Skeletal muscle satellite cell (primary cell): ENCODE data around the gene ACKR2.

Source experiments
- H3K27me3 ChIP-seq: 2 replicates; pipeline ENCODE4 v1.7.0; 2013; ENCODE audit warnings: low read length; ENCODE audit not compliant: control insufficient read depth, insufficient read depth
- H3K36me3 ChIP-seq: 2 replicates; pipeline ENCODE4 v1.7.0; 2013; ENCODE audit warnings: mild to moderate bottlenecking, control low read depth, low read length; ENCODE audit not compliant: insufficient read depth
- H3K4me1 ChIP-seq: 2 replicates; pipeline ENCODE4 v1.7.0; 2013; ENCODE audit warnings: low read length; ENCODE audit not compliant: control insufficient read depth, insufficient read depth
- H3K4me2 ChIP-seq: 2 replicates; pipeline ENCODE4 v1.7.0; 2013; ENCODE audit warnings: mild to moderate bottlenecking, low read length
- H3K4me3 ChIP-seq: 2 replicates; pipeline ENCODE4 v1.7.0; 2013; ENCODE audit warnings: low read length
- H3K9ac ChIP-seq: 2 replicates; pipeline ENCODE4 v1.7.0; 2013; ENCODE audit warnings: mild to moderate bottlenecking, low read depth, low read length, moderate library complexity
- H3K9me3 ChIP-seq: replicated peaks from 2 replicates; pipeline ENCODE4 v1.7.0; 2013; ENCODE audit warnings: mild to moderate bottlenecking, control low read depth, low read length

The ACKR2 gene

DNA sequence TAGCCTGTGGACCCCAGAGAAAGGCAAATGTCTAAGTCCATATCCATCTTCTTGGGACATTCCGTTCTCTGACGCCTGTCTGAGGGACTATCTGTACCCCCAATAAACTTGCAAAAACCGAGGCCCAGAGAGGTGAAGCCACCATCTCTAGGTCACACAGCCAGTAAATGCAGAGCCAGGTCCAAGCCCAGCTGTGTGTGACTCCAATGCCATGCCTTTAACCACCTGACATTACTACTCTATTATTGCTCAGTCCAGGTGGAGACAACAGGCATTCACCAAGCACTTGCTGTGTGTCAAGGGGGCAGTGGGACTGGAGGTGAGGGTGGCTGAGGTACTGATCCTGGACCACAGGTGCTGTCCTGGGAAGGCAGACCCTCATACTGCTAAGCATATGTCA lies 41.0 kb downstream of the ACKR2 start:
- peaks cover 33% of the 10 kb centered on the region for H3K27me3 ChIP-seq
- H3K36me3 ChIP-seq, result no peaks in the 10 kb centered on the region
- H3K9me3 ChIP-seq, result no peaks in the 10 kb centered on the region
- peaks cover 9% of the 10 kb centered on the region for H3K4me1 ChIP-seq
- no peak overlapping the region for H3K4me3 ChIP-seq
- no peak overlapping the region for H3K4me2 ChIP-seq
- H3K9ac ChIP-seq, result no peak overlapping the region

DNA sequence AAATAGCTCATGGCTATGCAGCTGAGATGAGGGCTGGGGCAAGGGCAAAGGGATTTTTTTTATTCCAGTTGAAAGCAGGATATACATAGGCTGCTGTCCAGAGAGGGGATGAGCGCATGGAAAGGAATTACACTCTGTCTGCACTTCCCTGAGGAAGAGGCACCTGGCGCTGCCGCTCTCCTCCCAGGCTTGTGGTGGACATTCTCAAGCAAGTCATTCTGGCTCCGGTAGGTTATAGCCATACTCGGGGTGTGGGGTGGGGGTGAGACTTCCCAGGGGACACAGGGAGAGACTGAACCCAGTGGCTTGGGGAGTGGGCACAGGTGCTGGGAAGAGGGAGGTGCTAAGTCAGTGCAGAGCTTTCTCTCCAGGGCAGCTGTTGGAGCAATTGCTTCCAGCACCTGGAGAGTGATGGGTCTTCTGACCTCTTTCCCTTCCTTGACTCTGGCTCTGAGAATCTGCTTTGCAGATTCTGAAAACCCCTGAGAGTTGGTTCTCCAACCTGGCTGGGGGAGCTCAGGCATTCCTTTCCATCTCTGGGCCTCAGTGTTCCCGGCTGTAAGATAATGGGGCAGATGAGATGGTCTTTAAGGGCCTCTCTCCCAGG lies 42.1 kb downstream of the ACKR2 start:
- no peaks in the 10 kb centered on the region for H3K9me3 ChIP-seq
- peaks cover 40% of the 10 kb centered on the region for H3K27me3 ChIP-seq
- H3K9ac ChIP-seq, result no peak overlapping the region

DNA sequence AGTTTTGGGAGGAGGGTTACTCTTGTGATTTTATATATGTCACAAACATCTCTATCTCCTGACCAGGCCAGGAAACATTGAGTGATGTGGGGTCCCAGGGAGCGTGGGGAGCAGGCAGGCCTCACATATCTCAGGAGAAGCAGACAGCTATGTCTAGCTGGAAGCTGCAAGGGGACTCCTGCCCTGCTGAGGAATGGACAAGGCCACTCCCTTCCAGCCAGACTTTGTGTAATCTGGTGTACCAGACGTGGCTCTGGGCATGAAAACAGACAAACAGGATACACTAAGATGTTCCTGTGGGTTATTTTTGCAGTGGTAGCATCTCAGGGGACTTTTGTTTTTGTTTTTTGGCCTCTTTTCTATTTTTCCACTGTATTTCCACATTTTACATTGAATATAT lies 43.2 kb downstream of the ACKR2 start:
- H3K27me3 ChIP-seq, result peaks cover 41% of the 10 kb centered on the region
- no peaks in the 10 kb centered on the region for H3K36me3 ChIP-seq
- no peaks in the 10 kb centered on the region for H3K9me3 ChIP-seq

More for the DNA sequence above, 42.1 kb downstream of the ACKR2 start:
- peaks cover 9% of the 10 kb centered on the region for H3K4me1 ChIP-seq
- H3K36me3 ChIP-seq, result no peaks in the 10 kb centered on the region
- H3K4me3 ChIP-seq, result no peak overlapping the region
- no peak overlapping the region for H3K4me2 ChIP-seq

DNA sequence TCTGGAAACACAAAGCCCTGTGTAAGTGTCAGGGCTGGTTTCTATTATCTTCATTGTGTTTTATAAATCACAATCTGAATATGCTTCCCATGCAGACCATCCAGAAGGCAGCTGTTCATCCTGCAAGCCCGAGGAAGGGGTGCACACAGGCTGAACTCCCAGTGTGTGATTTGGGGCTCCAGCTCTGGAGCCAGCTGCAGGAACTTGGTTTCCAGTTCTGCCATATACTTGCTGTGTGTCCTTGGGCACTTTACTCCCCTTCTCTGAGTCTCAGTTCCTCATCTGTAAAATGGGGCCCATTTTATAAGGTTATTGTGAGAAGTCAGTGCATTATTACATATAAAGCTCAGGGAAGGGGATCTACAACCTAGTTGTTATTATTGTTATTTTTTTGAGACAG lies 43.8 kb downstream of the ACKR2 start:
- peaks cover 9% of the 10 kb centered on the region for H3K4me1 ChIP-seq
- peaks cover 41% of the 10 kb centered on the region for H3K27me3 ChIP-seq
- H3K4me2 ChIP-seq, result no peak overlapping the region
- no peak overlapping the region for H3K9ac ChIP-seq
- no peak overlapping the region for H3K4me3 ChIP-seq
- H3K36me3 ChIP-seq, result no peaks in the 10 kb centered on the region
- no peaks in the 10 kb centered on the region for H3K9me3 ChIP-seq

More for the DNA sequence above, 43.2 kb downstream of the ACKR2 start:
- Histone ChIP-seq H3K4me3 (no peak overlapping the region), H3K4me1 (peaks cover 9% of the 10 kb centered on the region), H3K9ac (no peak overlapping the region), H3K4me2 (no peak overlapping the region)

DNA sequence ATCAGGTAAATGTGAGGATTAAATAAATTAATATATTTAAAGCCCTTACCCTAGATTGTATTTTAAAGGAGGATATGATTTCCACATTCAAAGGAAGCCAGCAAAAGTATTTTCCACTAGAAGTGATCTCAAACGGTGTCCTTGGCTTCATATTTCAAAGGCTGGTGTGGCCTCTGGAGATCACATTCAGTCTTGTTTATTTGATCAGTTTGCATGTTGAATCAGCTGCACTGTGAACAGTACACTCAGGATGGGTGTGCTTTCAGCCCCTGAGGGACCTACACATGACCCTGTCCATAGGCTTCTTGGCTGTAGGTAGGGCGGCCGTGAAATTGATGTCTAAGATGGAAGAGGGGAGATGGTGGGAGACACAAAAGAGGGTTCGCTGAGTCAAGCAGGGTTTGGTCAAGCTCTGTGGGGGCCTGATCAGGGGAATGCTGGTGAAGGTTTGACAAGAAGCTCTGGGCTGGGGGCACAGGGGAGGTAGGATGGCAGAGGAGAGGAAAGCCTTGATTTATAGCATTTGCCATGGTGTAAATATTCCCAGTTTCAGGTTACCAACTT lies 44.6 kb downstream of the ACKR2 start:
- Histone ChIP-seq H3K27me3 (peaks cover 42% of the 10 kb centered on the region), H3K36me3 (no peaks in the 10 kb centered on the region), H3K4me2 (no peak overlapping the region), H3K9ac (no peak overlapping the region), H3K9me3 (no peaks in the 10 kb centered on the region), H3K4me1 (peaks cover 9% of the 10 kb centered on the region), H3K4me3 (no peak overlapping the region)

DNA sequence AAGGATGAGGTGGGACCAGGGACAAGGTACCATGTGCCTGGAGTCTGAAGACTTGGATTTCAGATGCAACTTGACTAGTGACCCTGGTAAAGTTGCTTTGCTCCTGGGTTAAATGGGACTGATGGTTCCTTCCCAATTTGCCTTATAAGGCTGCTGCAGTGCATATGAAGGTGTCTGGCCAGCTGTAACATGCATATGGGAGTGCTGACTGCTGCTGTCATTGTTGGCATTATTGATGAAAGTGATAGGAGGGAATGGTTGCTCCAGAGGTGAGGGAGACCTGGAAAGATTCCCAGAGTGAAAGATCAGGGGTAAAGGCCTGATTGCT lies 45.9 kb downstream of the ACKR2 start:
- H3K9me3 ChIP-seq, result no peaks in the 10 kb centered on the region
- no peak overlapping the region for H3K4me3 ChIP-seq
- H3K36me3 ChIP-seq, result no peaks in the 10 kb centered on the region
- peaks cover 9% of the 10 kb centered on the region for H3K4me1 ChIP-seq
- H3K4me2 ChIP-seq, result no peak overlapping the region
- H3K9ac ChIP-seq, result no peak overlapping the region
- peaks cover 42% of the 10 kb centered on the region for H3K27me3 ChIP-seq

DNA sequence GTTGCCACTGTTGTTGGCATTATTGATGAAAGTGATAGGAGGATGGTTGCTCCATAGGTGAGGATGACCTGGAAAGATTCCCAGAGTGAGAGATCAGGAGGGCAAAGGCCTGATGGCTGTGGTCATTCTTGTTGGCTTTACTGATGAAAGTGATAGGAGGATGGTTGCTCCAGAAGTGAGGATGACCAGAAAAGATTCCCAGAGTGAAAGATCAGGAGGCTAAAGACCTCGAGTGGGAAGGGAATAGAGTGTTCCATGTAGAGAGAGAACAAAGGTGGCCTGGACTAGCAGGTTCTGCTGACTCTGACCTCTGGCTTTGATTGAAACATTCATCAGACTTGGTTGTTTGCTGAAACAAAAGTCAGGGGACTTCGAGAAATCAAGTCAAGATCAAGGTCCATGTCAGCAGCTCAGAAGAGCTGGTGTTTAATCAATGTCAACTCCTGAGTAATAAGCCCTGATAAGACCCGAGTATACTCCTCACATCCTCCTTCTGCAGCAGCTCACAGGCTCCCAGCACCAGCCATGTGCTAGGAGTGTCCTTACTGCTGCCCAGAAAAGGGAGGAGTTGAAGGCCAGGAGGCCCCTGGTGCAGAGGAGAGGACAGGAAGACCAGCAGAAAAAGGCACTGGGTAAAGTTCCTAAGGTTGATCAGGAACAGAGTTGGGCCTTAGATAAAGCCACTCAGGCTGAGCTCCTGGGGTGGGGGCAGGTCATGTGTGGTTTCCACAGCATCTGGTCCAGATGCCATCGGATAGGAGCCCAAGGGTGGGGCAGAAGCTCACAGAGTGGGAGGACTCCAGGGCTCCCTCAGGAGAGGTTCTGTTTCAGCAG lies 46.5 kb downstream of the ACKR2 start:
- Histone ChIP-seq H3K4me3 (no peak overlapping the region), H3K36me3 (no peaks in the 10 kb centered on the region), H3K4me2 (no peak overlapping the region), H3K9ac (no peak overlapping the region), H3K9me3 (no peaks in the 10 kb centered on the region), H3K27me3 (peaks cover 40% of the 10 kb centered on the region), H3K4me1 (peaks cover 8% of the 10 kb centered on the region)

DNA sequence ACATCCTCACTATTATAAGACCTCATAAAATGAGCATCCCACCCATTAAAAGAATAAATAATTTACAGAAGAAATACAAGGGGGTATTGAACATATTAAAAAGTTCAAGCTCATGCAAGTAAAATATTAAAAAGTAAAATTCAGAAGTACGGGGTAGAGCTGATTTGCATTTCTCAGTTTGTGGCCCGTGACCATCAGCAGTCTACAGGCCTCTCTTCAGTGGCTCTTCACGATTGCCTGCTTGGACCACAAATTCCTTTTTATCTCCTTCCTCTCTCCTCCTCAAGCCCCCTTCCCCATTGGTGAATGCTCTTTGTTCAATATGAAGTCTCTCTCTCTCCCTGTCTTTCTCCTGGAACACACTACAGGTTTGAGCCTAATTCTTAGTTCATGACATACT lies 47.3 kb downstream of the ACKR2 start:
- Histone ChIP-seq H3K9ac (no peak overlapping the region), H3K9me3 (no peaks in the 10 kb centered on the region), H3K36me3 (no peaks in the 10 kb centered on the region), H3K27me3 (peaks cover 39% of the 10 kb centered on the region), H3K4me3 (no peak overlapping the region), H3K4me1 (peaks cover 2% of the 10 kb centered on the region), H3K4me2 (no peak overlapping the region)

DNA sequence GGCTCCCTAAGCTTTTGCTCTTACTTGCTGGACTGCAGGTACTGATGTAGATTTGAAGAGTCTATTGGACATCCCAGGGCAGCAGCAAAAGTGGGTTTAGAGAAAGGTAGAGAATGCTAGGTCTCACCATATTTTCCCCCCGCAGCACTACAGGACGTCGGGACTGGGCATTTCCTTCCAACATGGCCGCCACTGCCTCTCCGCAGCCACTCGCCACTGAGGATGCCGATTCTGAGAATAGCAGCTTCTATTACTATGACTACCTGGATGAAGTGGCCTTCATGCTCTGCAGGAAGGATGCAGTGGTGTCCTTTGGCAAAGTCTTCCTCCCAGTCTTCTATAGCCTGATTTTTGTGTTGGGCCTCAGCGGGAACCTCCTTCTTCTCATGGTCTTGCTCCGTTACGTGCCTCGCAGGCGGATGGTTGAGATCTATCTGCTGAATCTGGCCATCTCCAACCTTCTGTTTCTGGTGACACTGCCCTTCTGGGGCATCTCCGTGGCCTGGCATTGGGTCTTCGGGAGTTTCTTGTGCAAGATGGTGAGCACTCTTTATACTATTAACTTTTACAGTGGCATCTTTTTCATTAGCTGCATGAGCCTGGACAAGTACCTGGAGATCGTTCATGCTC lies 55.2 kb downstream of the ACKR2 start:
- Histone ChIP-seq H3K9me3 (no peaks in the 10 kb centered on the region), H3K36me3 (no peaks in the 10 kb centered on the region), H3K4me2 (no peak overlapping the region), H3K9ac (no peak overlapping the region), H3K4me3 (no peak overlapping the region), H3K27me3 (peaks cover 19% of the 10 kb centered on the region), H3K4me1 (no peaks in the 10 kb centered on the region)

DNA sequence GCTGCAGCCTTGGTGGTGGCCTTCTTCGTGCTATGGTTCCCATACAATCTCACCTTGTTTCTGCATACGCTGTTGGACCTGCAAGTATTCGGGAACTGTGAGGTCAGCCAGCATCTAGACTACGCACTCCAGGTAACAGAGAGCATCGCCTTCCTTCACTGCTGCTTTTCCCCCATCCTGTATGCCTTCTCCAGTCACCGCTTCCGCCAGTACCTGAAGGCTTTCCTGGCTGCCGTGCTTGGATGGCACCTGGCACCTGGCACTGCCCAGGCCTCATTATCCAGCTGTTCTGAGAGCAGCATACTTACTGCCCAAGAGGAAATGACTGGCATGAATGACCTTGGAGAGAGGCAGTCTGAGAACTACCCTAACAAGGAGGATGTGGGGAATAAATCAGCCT lies 56.0 kb downstream of the ACKR2 start:
- Histone ChIP-seq H3K27me3 (peaks cover 25% of the 10 kb centered on the region), H3K4me3 (no peak overlapping the region), H3K36me3 (no peaks in the 10 kb centered on the region), H3K9me3 (no peaks in the 10 kb centered on the region), H3K9ac (no peak overlapping the region), H3K4me1 (no peaks in the 10 kb centered on the region), H3K4me2 (no peak overlapping the region)

DNA sequence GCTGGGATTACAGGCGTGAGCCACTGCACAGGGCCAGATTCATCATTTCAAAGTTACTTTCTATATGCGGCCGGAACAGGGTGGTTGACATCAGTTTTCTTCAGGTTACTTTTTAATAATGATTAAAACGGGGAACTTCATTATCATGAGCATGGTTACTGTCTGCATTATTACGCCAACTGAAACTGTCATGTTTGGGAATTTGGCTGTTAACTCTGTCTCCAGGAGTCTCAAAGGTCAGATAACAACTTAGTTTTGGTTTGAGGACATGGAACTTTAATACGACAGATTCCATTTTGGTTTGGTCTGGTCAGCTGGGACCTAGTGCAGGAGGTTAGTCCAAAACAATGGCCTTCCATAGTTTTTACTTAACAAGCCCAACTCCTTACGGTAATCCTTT lies 57.9 kb downstream of the ACKR2 start:
- H3K27me3 ChIP-seq, result peaks cover 33% of the 10 kb centered on the region
- H3K4me3 ChIP-seq, result no peak overlapping the region
- H3K9me3 ChIP-seq, result no peaks in the 10 kb centered on the region
- no peak overlapping the region for H3K9ac ChIP-seq
- no peaks in the 10 kb centered on the region for H3K36me3 ChIP-seq
- H3K4me2 ChIP-seq, result no peak overlapping the region
- no peaks in the 10 kb centered on the region for H3K4me1 ChIP-seq
